H1 (cell line): ENCODE results near the gene VRK3. TPM values are rescaled to one million over a fixed set of nuclear protein-coding genes. Genes with fewer than 3 reads are reported as not detected.
A peak's percentile ranks its signal among the peaks of the same experiment; 100 is the strongest.

Experiments used
- ATF2 ChIP-seq: IDR thresholded peaks from 2 replicates; pipeline ENCODE4 v1.6.1; 2012; ENCODE audit warnings: low read length, inconsistent platforms
- CHD1 ChIP-seq: IDR thresholded peaks from 2 replicates; pipeline ENCODE4 v1.6.1; 2012; ENCODE audit warnings: low read depth, low read length, improper control_type of control experiment
- EP300 ChIP-seq, 2 experiments: IDR thresholded peaks; 1 replicate in 1 of 2; 2 replicates in 1 of 2; pipeline ENCODE4 v1.6.1; 2011 to 2012; ENCODE audit warnings: low read depth in 2 of 2, low read length in 2 of 2, mild to moderate bottlenecking in 2 of 2, borderline replicate concordance in 1 of 2, inconsistent platforms in 1 of 2, moderate library complexity in 1 of 2
- GTF2F1 ChIP-seq: IDR thresholded peaks from 2 replicates; pipeline ENCODE4 v1.6.1; 2012; ENCODE audit warnings: low read depth, low read length, improper control_type of control experiment, borderline replicate concordance
- HDAC2 ChIP-seq, 2 experiments: fragments of 300-600 bp in 1 of 2; sonication (generic) in 1 of 2; IDR thresholded peaks; 2 replicates each; pipeline ENCODE4 v1.6.1; 2011 to 2012; ENCODE audit warnings: low read depth in 2 of 2, low read length in 2 of 2, mild to moderate bottlenecking in 2 of 2, moderate library complexity in 2 of 2, borderline replicate concordance in 1 of 2, inconsistent platforms in 1 of 2
- JUND ChIP-seq: IDR thresholded peaks from 2 replicates; pipeline ENCODE4 v1.6.1; 2011; ENCODE audit warnings: mild to moderate bottlenecking, improper control_type of control experiment, low read length
- KDM5A ChIP-seq: fragments of 200-600 bp; IDR thresholded peaks from 2 replicates; pipeline ENCODE4 v1.7.1; 2012; ENCODE audit warnings: mild to moderate bottlenecking, low read length, inconsistent platforms, mixed read lengths
- NRF1 ChIP-seq: IDR thresholded peaks from 2 replicates; pipeline ENCODE4 v1.6.1; 2011; ENCODE audit warnings: mild to moderate bottlenecking, low read depth, low read length, improper control_type of control experiment
- PHF8 ChIP-seq: fragments of 200-600 bp; sonication (generic); conservative IDR thresholded peaks from 2 replicates; pipeline ENCODE4 v1.7.1; 2012; ENCODE audit warnings: low read depth, mild to moderate bottlenecking, inconsistent platforms, low read length, moderate library complexity
- POLR2A ChIP-seq, 2 experiments: IDR thresholded peaks; 1 replicate in 1 of 2; 2 replicates in 1 of 2; pipeline ENCODE4 v1.6.1; 2011; ENCODE audit warnings: low read depth in 2 of 2, low read length in 2 of 2, mild to moderate bottlenecking in 2 of 2; ENCODE audit errors: control extremely low read depth in 1 of 2
- POU5F1 ChIP-seq: IDR thresholded peaks from 2 replicates; pipeline ENCODE4 v1.6.1; 2011; ENCODE audit warnings: low read depth, mild to moderate bottlenecking, low read length, moderate library complexity
- SIX5 ChIP-seq: IDR thresholded peaks from 2 replicates; pipeline ENCODE4 v1.6.1; 2011; ENCODE audit warnings: mild to moderate bottlenecking, low read depth, low read length
- SP2 ChIP-seq: IDR thresholded peaks from 2 replicates; pipeline ENCODE4 v1.6.1; 2012; ENCODE audit warnings: mild to moderate bottlenecking, low read length, inconsistent platforms
- TBP ChIP-seq: IDR thresholded peaks from 2 replicates; pipeline ENCODE4 v1.6.1; 2011; ENCODE audit warnings: low read depth, low read length, improper control_type of control experiment
- polyA plus RNA-seq, 7 experiments: library from polyadenylated mRNA; depleted of rRNA in 3 of 7; stranded (reverse) in 5 of 7; unstranded in 2 of 7; fragments of >200 nt in 5 of 7; fragments of 200-250 nt in 2 of 7; gene quantifications; 1 replicate in 5 of 7; 2 replicates in 1 of 7; 4 replicates in 1 of 7; pipeline versions ENCODE4 v1.2.1 to v1.2.3, GENCODE V29; 2011 to 2013; ENCODE audit warnings: missing spikeins in 2 of 7, mixed read lengths in 2 of 7
- total RNA-seq: library from RNA; stranded (reverse); fragmentation: NEBNext Ultra II Directional; extraction: Animal tissue kit (Norgen Biotek cat#: 25700); gene quantifications from 2 replicates; pipeline ENCODE4 v1.2.1, GENCODE V29; 2021

Gene VRK3
- total and polyA plus RNA-seq, 2 of the 8 experiments (the other 6 are each of a cell fraction or from before 2014, with no cell fraction given): 21.3 to 36.1 TPM

- peak in 1 of 2 experiments; percentile 57; a peak in 1 of 4 replicates for TF ChIP-seq HDAC2 (IDR thresholded peaks at IDR 0.05; ENCODE audit: borderline replicate concordance in 1 of 2, low read depth in 2 of 2, low read length in 2 of 2)
- TF ChIP-seq SP2: no peak
- TF ChIP-seq EP300 (IDR thresholded peaks at IDR 0.05; ENCODE audit: borderline replicate concordance in 1 of 2, low read depth in 2 of 2, low read length in 2 of 2): no peak
- peak; percentile 57 for TF ChIP-seq SIX5
- no peak for TF ChIP-seq ATF2
- TF ChIP-seq POU5F1: no peak
- 0 out of 3 replicates have a peak, but pooled peaks of 1 of the 2 experiments have one; percentile 19 for TF ChIP-seq POLR2A (IDR thresholded peaks at IDR 0.05; ENCODE audit: control extremely low read depth in 1 of 2, low read depth in 2 of 2, low read length in 2 of 2)
- TF ChIP-seq CHD1: no peak
- no peak for TF ChIP-seq GTF2F1
- peak; percentile 40; the same call in 1 of the 2 replicates for TF ChIP-seq TBP
- peak; percentile 81 for TF ChIP-seq PHF8
- no peak for TF ChIP-seq KDM5A
- peak; percentile 6; the same call in 1 of the 2 replicates for TF ChIP-seq JUND
- peak; percentile 91 for TF ChIP-seq NRF1
Measured at GRCh38 chr19:50025022-50025793, at the start of gene VRK3 (continued).
